Measurements from ENCODE around the gene DTX3L. TPM values are rescaled to one million over a fixed set of nuclear protein-coding genes. Genes with fewer than 3 reads are reported as not detected.
A peak's percentile ranks its signal among the peaks of the same experiment; 100 is the strongest.

The DTX3L gene
- total and polyA plus RNA-seq, 7 experiments from 2014 or later = 27.5 to 164 (median 35.2) TPM

DNA sequence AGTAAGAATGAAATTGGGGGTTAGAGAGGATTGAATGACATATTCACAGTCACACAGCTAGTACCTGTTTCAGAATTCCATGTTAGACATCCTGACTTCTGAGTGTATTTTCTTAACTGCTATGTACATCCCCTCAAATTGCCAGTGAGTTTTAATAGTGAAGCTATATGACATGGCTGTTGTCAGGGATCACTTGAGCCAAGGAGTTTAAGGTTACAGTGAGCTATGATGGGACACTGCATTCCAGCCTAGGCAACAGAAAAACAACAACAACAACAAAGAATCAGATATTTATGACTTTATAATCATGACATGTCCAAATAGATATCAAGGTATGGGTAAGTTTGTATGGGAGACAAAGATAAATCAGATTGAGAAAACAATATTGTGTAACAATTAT is 29.9 kb downstream of the DTX3L start:
- CTCF ChIA-PET = interaction anchor here (1.4 kb wide), 1 partner anchor 85 kb away, joined by 3 read pairs; no protein-coding TSS in a partner anchor
- Histone ChIP-seq H3K4me3 (ENCODE audit: low read length) (no peak overlapping the region), H3K27ac (ENCODE audit: low read depth, low read length) (no peak overlapping the region), H3K9me3 (ENCODE audit: control insufficient read depth in 2 of 3, low read length in 3 of 3) (no peaks in the 10 kb centered on the region), H3K27me3 (ENCODE audit: control insufficient read depth in 2 of 2, insufficient read depth in 2 of 2, low read length in 2 of 2) (no peaks in the 10 kb centered on the region), H3K36me3 (ENCODE audit: control insufficient read depth in 2 of 3, insufficient read depth in 3 of 3, low read length in 3 of 3) (no peaks in the 10 kb centered on the region), H3K4me1 (ENCODE audit: control insufficient read depth in 2 of 2, insufficient read depth in 2 of 2, low read length in 2 of 2) (no peaks in the 10 kb centered on the region)
- no peak for DNase-seq
- peaks cover 2 to 11% (median 6%) of the 10 kb centered on the region in 7 donors for H3K4me1 Mint-ChIP-seq
- no peaks in the 10 kb centered on the region for H3K27me3 Mint-ChIP-seq
- no peak for ATAC-seq
- no peak overlapping the region for H3K4me3 Mint-ChIP-seq
- intact Hi-C loops (cut with micrococcal nuclease) = loop anchor here (2.0 kb wide), 2 partner anchors 15 to 17 kb away; partner anchors contain the start of gene PARP15 (in 1 of the 2)
- H3K36me3 Mint-ChIP-seq = peaks cover 7 to 40% (median 31%) of the 10 kb centered on the region in 5 donors
- H3K27ac Mint-ChIP-seq = no peak overlapping the region
- POLR2A ChIA-PET = no interaction called here
- peaks cover 0 to 13% (median 0%) of the 10 kb centered on the region in 11 donors for H3K9me3 Mint-ChIP-seq

DNA sequence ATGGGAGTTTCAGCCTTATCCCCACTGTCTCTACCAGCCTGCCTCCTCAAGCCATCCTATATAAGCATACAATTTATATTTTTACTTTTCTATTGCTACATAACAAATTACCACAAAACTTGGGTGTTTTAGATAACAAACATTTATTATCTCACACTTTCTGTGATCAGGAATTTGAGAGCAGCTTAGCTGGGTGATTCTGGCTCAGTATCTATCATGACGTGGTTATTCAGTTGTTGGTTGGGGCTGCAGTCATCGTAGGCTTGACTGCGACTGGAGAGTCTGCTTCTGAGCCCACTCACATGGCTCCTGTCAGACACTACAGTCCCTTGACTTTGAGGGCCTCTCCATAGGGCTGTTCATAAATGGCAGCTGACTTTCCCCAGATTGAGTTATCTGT is 34.0 kb downstream of the DTX3L start:
- Histone ChIP-seq H3K27me3 (ENCODE audit: control insufficient read depth in 2 of 2, insufficient read depth in 2 of 2, low read length in 2 of 2) (no peaks in the 10 kb centered on the region), H3K4me1 (ENCODE audit: control insufficient read depth in 2 of 2, insufficient read depth in 2 of 2, low read length in 2 of 2) (no peaks in the 10 kb centered on the region), H3K27ac (ENCODE audit: low read depth, low read length) (no peak overlapping the region), H3K36me3 (ENCODE audit: control insufficient read depth in 2 of 3, insufficient read depth in 3 of 3, low read length in 3 of 3) (no peaks in the 10 kb centered on the region), H3K4me3 (ENCODE audit: low read length) (no peak overlapping the region), H3K9me3 (ENCODE audit: control insufficient read depth in 2 of 3, low read length in 3 of 3) (no peaks in the 10 kb centered on the region)
- intact Hi-C loops (cut with micrococcal nuclease) = no loop called here
- ChIA-PET CTCF (no interaction called here), POLR2A (no interaction called here)
- Mint-ChIP-seq H3K9me3 (peaks cover 0 to 6% (median 0%) of the 10 kb centered on the region in 11 donors), H3K4me3 (no peak overlapping the region), H3K27me3 (no peaks in the 10 kb centered on the region), H3K36me3 (peaks cover 7 to 46% (median 35%) of the 10 kb centered on the region in 5 donors), H3K27ac (peak overlapping the region in 1 of 9 donors; percentile 43), H3K4me1 (peaks cover under 1 to 21% (median 12%) of the 10 kb centered on the region in 7 donors)
- no peak for DNase-seq
- ATAC-seq = no peak

DNA sequence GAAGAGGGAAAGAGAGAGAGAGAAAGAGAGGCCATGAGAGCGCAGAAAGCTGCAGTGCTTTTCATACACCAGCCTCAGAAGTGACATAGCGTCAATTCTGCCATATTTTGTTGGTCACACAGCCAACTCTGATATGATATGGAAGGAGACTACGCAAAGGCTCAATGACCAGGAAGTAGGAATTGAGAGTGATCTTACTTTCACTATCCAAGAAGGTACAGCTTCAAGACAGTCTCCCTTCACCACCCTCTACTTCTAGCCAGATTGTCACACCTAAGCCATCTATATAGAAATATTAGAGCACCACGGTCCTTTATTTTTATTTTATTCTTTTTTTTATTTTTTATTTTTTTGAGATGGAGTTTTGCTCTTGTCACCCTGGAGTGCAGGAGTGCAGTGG is 34.4 kb downstream of the DTX3L start:
- POLR2A ChIA-PET = interaction anchor here (0.6 kb wide), 1 partner anchor 903 kb away, joined by 3 read pairs; no protein-coding TSS in a partner anchor
- H3K4me1 ChIP-seq (ENCODE audit: control insufficient read depth in 2 of 2, insufficient read depth in 2 of 2, low read length in 2 of 2) = no peaks in the 10 kb centered on the region

DNA sequence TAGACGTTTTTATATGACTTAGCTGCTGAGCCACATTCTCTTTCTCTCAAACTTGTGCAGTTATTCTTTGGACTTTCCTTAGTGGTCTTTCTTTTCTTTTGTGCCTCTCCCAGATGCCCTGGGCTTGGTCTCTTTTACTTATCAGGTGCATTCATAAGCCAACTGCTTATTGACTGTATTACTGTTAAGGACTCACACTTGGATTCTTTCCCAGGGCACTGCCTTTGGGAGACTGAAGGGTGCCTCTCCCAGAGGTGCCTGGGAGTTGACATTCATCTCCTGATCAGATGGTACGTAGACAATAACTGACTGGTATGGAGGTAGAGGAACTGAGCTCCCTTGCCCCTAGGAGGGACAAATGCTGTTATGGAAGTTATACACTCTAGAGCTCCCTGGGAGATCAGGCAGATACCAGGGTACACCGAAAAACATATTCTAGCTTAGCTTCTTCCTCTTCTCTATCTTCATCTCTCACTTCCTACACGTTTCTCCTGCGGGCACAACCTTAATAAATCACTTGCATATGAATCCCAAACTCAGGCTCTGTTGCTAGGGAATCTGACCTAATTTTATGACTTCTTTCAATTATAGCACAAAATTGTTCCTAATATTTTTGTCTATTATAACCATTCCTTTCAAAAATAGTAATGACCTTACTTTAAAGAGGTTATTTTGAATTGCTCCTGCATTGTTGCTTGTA is 38.0 kb downstream of the DTX3L start:
- ChIA-PET POLR2A (no interaction called here), CTCF (no interaction called here)
- peaks cover 7 to 30% (median 13%) of the 10 kb centered on the region in 7 donors for H3K4me1 Mint-ChIP-seq
- peaks cover 0 to 1% (median 0%) of the 10 kb centered on the region in 11 donors for H3K9me3 Mint-ChIP-seq
- H3K27ac ChIP-seq (ENCODE audit: low read depth, low read length) = no peak overlapping the region
- H3K4me1 ChIP-seq (ENCODE audit: control insufficient read depth in 2 of 2, insufficient read depth in 2 of 2, low read length in 2 of 2) = no peaks in the 10 kb centered on the region
- H3K27ac Mint-ChIP-seq = peak overlapping the region in 1 of 9 donors; percentile 13
- no peak overlapping the region for H3K4me3 Mint-ChIP-seq
- DNase-seq = no peak
- H3K27me3 ChIP-seq (ENCODE audit: control insufficient read depth in 2 of 2, insufficient read depth in 2 of 2, low read length in 2 of 2) = no peaks in the 10 kb centered on the region
- intact Hi-C loops (cut with micrococcal nuclease) = no loop called here
- H3K36me3 Mint-ChIP-seq = peaks cover 0 to 41% (median 23%) of the 10 kb centered on the region in 5 donors
- H3K9me3 ChIP-seq (ENCODE audit: control insufficient read depth in 2 of 3, low read length in 3 of 3) = no peaks in the 10 kb centered on the region
- ATAC-seq = no peak
- no peaks in the 10 kb centered on the region for H3K27me3 Mint-ChIP-seq
- no peak overlapping the region for H3K4me3 ChIP-seq (ENCODE audit: low read length)
- no peaks in the 10 kb centered on the region for H3K36me3 ChIP-seq (ENCODE audit: control insufficient read depth in 2 of 3, insufficient read depth in 3 of 3, low read length in 3 of 3)

More for the DNA sequence above, 34.4 kb downstream of the DTX3L start:
- no peak overlapping the region for H3K27ac ChIP-seq (ENCODE audit: low read depth, low read length)
- H3K4me1 Mint-ChIP-seq = peaks cover 5 to 25% (median 16%) of the 10 kb centered on the region in 7 donors
- H3K4me3 ChIP-seq (ENCODE audit: low read length) = no peak overlapping the region
- H3K9me3 ChIP-seq (ENCODE audit: control insufficient read depth in 2 of 3, low read length in 3 of 3) = no peaks in the 10 kb centered on the region
- intact Hi-C loops (cut with micrococcal nuclease) = no loop called here
- peaks cover 7 to 50% (median 39%) of the 10 kb centered on the region in 5 donors for H3K36me3 Mint-ChIP-seq
- no peaks in the 10 kb centered on the region for H3K27me3 Mint-ChIP-seq
- DNase-seq (no peak), ATAC-seq (no peak)
- H3K36me3 ChIP-seq (ENCODE audit: control insufficient read depth in 2 of 3, insufficient read depth in 3 of 3, low read length in 3 of 3) = no peaks in the 10 kb centered on the region
- no peak overlapping the region for H3K4me3 Mint-ChIP-seq
- CTCF ChIA-PET = no interaction called here
- no peaks in the 10 kb centered on the region for H3K27me3 ChIP-seq (ENCODE audit: control insufficient read depth in 2 of 2, insufficient read depth in 2 of 2, low read length in 2 of 2)
- peaks cover 0 to 6% (median 0%) of the 10 kb centered on the region in 11 donors for H3K9me3 Mint-ChIP-seq
- peak overlapping the region in 1 of 9 donors; percentile 43 for H3K27ac Mint-ChIP-seq

DNA sequence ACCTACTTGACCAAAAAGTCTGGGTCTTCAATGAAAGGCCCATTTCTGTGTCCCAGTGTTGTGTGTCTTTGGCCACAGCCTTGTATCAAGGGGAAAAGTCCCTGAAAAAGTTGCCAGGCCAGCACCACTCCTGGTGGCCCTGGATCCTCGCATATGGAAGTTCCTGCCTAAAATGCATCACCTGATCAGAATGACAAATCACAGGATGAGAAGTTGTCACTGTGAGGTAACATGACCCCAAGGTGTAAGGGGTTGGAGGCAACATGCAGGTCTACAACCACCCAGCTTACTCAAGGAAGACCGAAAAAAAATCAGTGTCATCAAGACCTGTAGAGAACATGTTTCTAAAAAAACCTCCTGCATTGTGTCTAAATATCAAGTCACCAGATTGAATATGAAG is 38.9 kb downstream of the DTX3L start:
- Mint-ChIP-seq H3K4me1 (peaks cover 7 to 33% (median 13%) of the 10 kb centered on the region in 7 donors), H3K9me3 (peaks cover 0 to 1% (median 0%) of the 10 kb centered on the region in 11 donors), H3K27me3 (no peaks in the 10 kb centered on the region), H3K36me3 (peaks cover 0 to 46% (median 26%) of the 10 kb centered on the region in 5 donors), H3K27ac (peak overlapping the region in 1 of 9 donors; percentile 10), H3K4me3 (no peak overlapping the region)
- no peaks in the 10 kb centered on the region for H3K9me3 ChIP-seq (ENCODE audit: control insufficient read depth in 2 of 3, low read length in 3 of 3)
- no peak overlapping the region for H3K4me3 ChIP-seq (ENCODE audit: low read length)
- ATAC-seq (no peak), DNase-seq (no peak)
- POLR2A ChIA-PET = no interaction called here
- no peaks in the 10 kb centered on the region for H3K4me1 ChIP-seq (ENCODE audit: control insufficient read depth in 2 of 2, insufficient read depth in 2 of 2, low read length in 2 of 2)
- CTCF ChIA-PET = no interaction called here
- H3K27ac ChIP-seq (ENCODE audit: low read depth, low read length) = no peak overlapping the region
- intact Hi-C loops (cut with micrococcal nuclease) = no loop called here
- no peaks in the 10 kb centered on the region for H3K36me3 ChIP-seq (ENCODE audit: control insufficient read depth in 2 of 3, insufficient read depth in 3 of 3, low read length in 3 of 3)
- no peaks in the 10 kb centered on the region for H3K27me3 ChIP-seq (ENCODE audit: control insufficient read depth in 2 of 2, insufficient read depth in 2 of 2, low read length in 2 of 2)

DNA sequence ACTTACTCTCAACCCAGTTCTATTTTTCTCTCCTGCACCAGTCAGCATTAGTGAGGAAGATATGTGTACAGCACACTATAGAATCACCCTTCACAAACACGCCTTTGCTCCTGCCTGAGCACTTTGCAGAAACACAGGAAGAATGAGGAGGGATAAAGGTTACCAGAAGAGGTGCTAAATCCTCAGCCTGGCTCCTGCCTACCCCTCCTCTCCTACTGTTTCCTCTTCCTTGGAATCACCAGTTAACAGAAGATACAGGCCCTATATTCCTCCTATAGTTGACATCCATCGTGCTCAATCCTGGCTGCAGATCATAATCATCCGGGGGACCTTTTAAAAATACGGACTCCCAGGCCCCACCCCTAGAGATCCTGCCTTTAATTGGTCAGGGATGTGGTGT is 42.2 kb downstream of the DTX3L start:
- ATAC-seq = no peak
- H3K27ac Mint-ChIP-seq = peak overlapping the region in 2 of 9 donors; percentile 17 to 61
- H3K4me1 ChIP-seq (ENCODE audit: control insufficient read depth in 2 of 2, insufficient read depth in 2 of 2, low read length in 2 of 2) = no peaks in the 10 kb centered on the region
- H3K27ac ChIP-seq (ENCODE audit: low read depth, low read length) = no peak overlapping the region
- no peaks in the 10 kb centered on the region for H3K27me3 ChIP-seq (ENCODE audit: control insufficient read depth in 2 of 2, insufficient read depth in 2 of 2, low read length in 2 of 2)
- no peaks in the 10 kb centered on the region for H3K9me3 ChIP-seq (ENCODE audit: control insufficient read depth in 2 of 3, low read length in 3 of 3)
- no peak overlapping the region for H3K4me3 ChIP-seq (ENCODE audit: low read length)
- CTCF ChIA-PET = no interaction called here
- intact Hi-C loops (cut with micrococcal nuclease) = loop anchor here in 1 of 2 donors (5.0 kb wide), 1 partner anchor 44 kb away; the partner anchor contains the start of genes DTX3L and PARP9
- H3K4me3 Mint-ChIP-seq = no peak overlapping the region
- DNase-seq = no peak
- POLR2A ChIA-PET = no interaction called here
- peaks cover 0 to 3% (median 0%) of the 10 kb centered on the region in 11 donors for H3K9me3 Mint-ChIP-seq
- peaks cover 10 to 51% (median 39%) of the 10 kb centered on the region in 5 donors for H3K36me3 Mint-ChIP-seq
- peaks cover 0 to 11% (median 6%) of the 10 kb centered on the region in 3 experiments for H3K36me3 ChIP-seq (ENCODE audit: control insufficient read depth in 2 of 3, insufficient read depth in 3 of 3, low read length in 3 of 3)
- peaks cover 9 to 43% (median 14%) of the 10 kb centered on the region in 7 donors for H3K4me1 Mint-ChIP-seq
- no peaks in the 10 kb centered on the region for H3K27me3 Mint-ChIP-seq
